HCT116 (cell line): ENCODE results near the gene CAMK2G.

Experiments
- CEBPB ChIP-seq: IDR thresholded peaks from 2 replicates; pipeline ENCODE4 v1.6.1; 2012; ENCODE audit warnings: low read depth
- CTCF ChIP-seq, 3 experiments: fragments of 200-600 bp in 1 of 3; sonication (generic) in 1 of 3; IDR thresholded peaks in 2 of 3; conservative IDR thresholded peaks in 1 of 3; 2 replicates each; pipeline ENCODE4 v1.5.1; 2012 to 2017; ENCODE audit warnings: low read depth in 2 of 3, low read length in 2 of 3, antibody characterized with exemption in 1 of 3, borderline replicate concordance in 1 of 3, control low read depth in 1 of 3, mild to moderate bottlenecking in 1 of 3, mixed read lengths in 1 of 3, mixed run types in 1 of 3, moderate library complexity in 1 of 3; ENCODE audit not compliant: insufficient read depth in 1 of 3
- EGR1 ChIP-seq: IDR thresholded peaks from 2 replicates; pipeline ENCODE4 v1.6.1; 2012; ENCODE audit warnings: low read depth
- EZH2 ChIP-seq: fragments of 200-600 bp; sonication (generic); IDR thresholded peaks from 2 replicates; pipeline ENCODE4 v1.6.1; 2017; ENCODE audit warnings: antibody characterized with exemption, mixed run types
- EZH2phosphoT487 ChIP-seq: fragments of 200-600 bp; IDR thresholded peaks from 2 replicates; pipeline ENCODE4 v1.6.1; 2018; ENCODE audit warnings: antibody characterized with exemption, borderline replicate concordance
- MAX ChIP-seq: IDR thresholded peaks from 2 replicates; pipeline ENCODE4 v1.6.1; 2012
- POLR2A ChIP-seq: IDR thresholded peaks from 2 replicates; pipeline ENCODE4 v1.7.0; 2011; ENCODE audit warnings: borderline replicate concordance; ENCODE audit not compliant: insufficient read depth, insufficient read length; ENCODE audit errors: extremely low read depth
- POLR2AphosphoS5 ChIP-seq: IDR thresholded peaks from 2 replicates; pipeline ENCODE4 v1.6.1; 2011; ENCODE audit warnings: mild to moderate bottlenecking, low read depth, low read length, moderate library complexity
- RAD21 ChIP-seq: IDR thresholded peaks from 2 replicates; pipeline ENCODE4 v1.6.1; 2012; ENCODE audit warnings: low read depth, mild to moderate bottlenecking
- REST ChIP-seq: IDR thresholded peaks from 2 replicates; pipeline ENCODE4 v1.6.1; 2012; ENCODE audit warnings: low read depth
- SIN3A ChIP-seq: IDR thresholded peaks from 2 replicates; pipeline ENCODE4 v1.6.1; 2012; ENCODE audit warnings: low read depth
- YY1 ChIP-seq: IDR thresholded peaks from 2 replicates; pipeline ENCODE4 v1.6.1; 2011; ENCODE audit warnings: low read length, low read depth, moderate library complexity, mild to moderate bottlenecking; ENCODE audit not compliant: insufficient replicate concordance; ENCODE audit errors: extremely low read depth
- ZBTB33 ChIP-seq: IDR thresholded peaks from 2 replicates; pipeline ENCODE4 v1.6.1; 2011; ENCODE audit warnings: mild to moderate bottlenecking, low read length, moderate library complexity; ENCODE audit not compliant: insufficient replicate concordance; ENCODE audit errors: extremely low read depth
- ZNF274 ChIP-seq: fragments of 200-500 bp; sonication (Bioruptor generic); IDR thresholded peaks from 2 replicates; pipeline ENCODE4 v1.6.1; 2014; ENCODE audit warnings: mild to moderate bottlenecking, low read depth, low read length, inconsistent platforms

GRCh38 chr10:73786512-73786885, 87.9 kb downstream of the CAMK2G start:
- no peak for TF ChIP-seq CTCF (IDR thresholded peaks at IDR 0.05 in 2 of 3, conservative IDR thresholded peaks at IDR 0.05 in 1 of 3; ENCODE audit: borderline replicate concordance in 1 of 3, insufficient read depth in 1 of 3, low read depth in 2 of 3, low read length in 2 of 3)
- TF ChIP-seq POLR2AphosphoS5, result no peak
- TF ChIP-seq POLR2A, result no peak
- TF ChIP-seq ZBTB33, result no peak
- TF ChIP-seq EGR1, result no peak
- no peak for TF ChIP-seq REST
- TF ChIP-seq EZH2, result no peak
- no peak for TF ChIP-seq YY1
- TF ChIP-seq SIN3A, result no peak
- no peak for TF ChIP-seq CEBPB
- no peak for TF ChIP-seq RAD21
- TF ChIP-seq MAX, result no peak
- TF ChIP-seq EZH2phosphoT487, result no peak
- no peak for TF ChIP-seq ZNF274
